Colonic mucosa (tissue), 4 donors: Measurements from ENCODE around the gene ARHGDIB. TPM values are rescaled to one million over a fixed set of nuclear protein-coding genes. Genes with fewer than 3 reads are reported as not detected.

ENCODE experiments used
- DNase-seq: peaks from one replicate; pipeline ENCODE4 v3.0.0-alpha.2; 2020
- H3K27ac ChIP-seq: fragments of 200-600 bp; one replicate; pipeline ENCODE4 v1.8.0; 2021
- H3K27me3 ChIP-seq: fragments of 200-600 bp; one replicate; pipeline ENCODE4 v1.8.0; 2021
- H3K36me3 ChIP-seq: fragments of 200-600 bp; one replicate; pipeline ENCODE4 v1.8.0; 2021
- H3K4me1 ChIP-seq: fragments of 200-600 bp; one replicate; pipeline ENCODE4 v1.8.0; 2021; ENCODE audit warnings: mild to moderate bottlenecking
- H3K4me3 ChIP-seq: fragments of 200-600 bp; one replicate; pipeline ENCODE4 v1.8.0; 2021
- H3K9ac ChIP-seq, 2 donors: one replicate each; pipeline ENCODE4 v1.7.0; 2013; ENCODE audit warnings: control low read depth in 2 of 2, low read depth in 2 of 2, low read length in 2 of 2
- H3K9me3 ChIP-seq: fragments of 200-600 bp; one replicate; pipeline ENCODE4 v1.8.0; 2021
- CTCF ChIP-seq: fragments of 200-600 bp; IDR thresholded peaks from one replicate; pipeline ENCODE4 v1.8.0; 2022; ENCODE audit warnings: antibody characterized with exemption, mild to moderate bottlenecking
- intact Hi-C: fragments of 100-400 bp; cut with DNase I; formaldehyde crosslinking; loops from one replicate; pipeline ENCODE4 v1.14.1; 2022
- total RNA-seq, 2 donors: library from RNA; stranded (reverse); fragmentation: NEBNext Ultra II Directional in 1 of 2; extraction: Animal tissue kit (Norgen Biotek cat#: 25700) in 1 of 2; gene quantifications; one replicate each; pipeline ENCODE4 v1.2.1, GENCODE V29; 2021
- donor health status: healthy.
- donor health status: DM: no; HTN: no; CAD: no.
- donor health status: DM: no; HTN: no; CAD: no.

Gene ARHGDIB
- total RNA-seq, 2 donors from 2014 or later, result 21.5 to 40.8 TPM

GRCh38 chr12:14902465-14902864 lies 58.9 kb downstream of the ARHGDIB start:
- no peaks in the 10 kb centered on the region for H3K27me3 ChIP-seq
- no peaks in the 10 kb centered on the region for H3K36me3 ChIP-seq
- intact Hi-C loops, result no loop called here
- no peaks in the 10 kb centered on the region for H3K4me1 ChIP-seq
- no peak for DNase-seq
- no peaks in the 10 kb centered on the region for H3K9me3 ChIP-seq
- no peak for TF ChIP-seq CTCF
- H3K4me3 ChIP-seq, result no peak overlapping the region
- H3K27ac ChIP-seq, result no peak overlapping the region
- H3K9ac ChIP-seq, result no peak overlapping the region

GRCh38 chr12:14901228-14901562 lies 60.2 kb downstream of the ARHGDIB start:
- Histone ChIP-seq H3K9me3 (no peaks in the 10 kb centered on the region), H3K36me3 (no peaks in the 10 kb centered on the region), H3K4me1 (no peaks in the 10 kb centered on the region), H3K9ac (no peak overlapping the region), H3K27ac (no peak overlapping the region), H3K27me3 (no peaks in the 10 kb centered on the region), H3K4me3 (no peak overlapping the region)
- intact Hi-C loops, result no loop called here
- DNase-seq, result no peak
- no peak for TF ChIP-seq CTCF

GRCh38 chr12:14900521-14901227 lies 60.7 kb downstream of the ARHGDIB start:
- no peaks in the 10 kb centered on the region for H3K4me1 ChIP-seq
- no peak overlapping the region for H3K27ac ChIP-seq
- no peaks in the 10 kb centered on the region for H3K36me3 ChIP-seq
- no peak overlapping the region for H3K9ac ChIP-seq
- no peaks in the 10 kb centered on the region for H3K9me3 ChIP-seq
- no peak overlapping the region for H3K4me3 ChIP-seq
- no peak for DNase-seq
- intact Hi-C loops, result no loop called here
- H3K27me3 ChIP-seq, result no peaks in the 10 kb centered on the region
- TF ChIP-seq CTCF, result no peak

GRCh38 chr12:14896521-14897169 lies 64.8 kb downstream of the ARHGDIB start:
- no peak for TF ChIP-seq CTCF
- Histone ChIP-seq H3K4me1 (no peaks in the 10 kb centered on the region), H3K36me3 (no peaks in the 10 kb centered on the region), H3K27me3 (no peaks in the 10 kb centered on the region), H3K27ac (no peak overlapping the region), H3K9ac (no peak overlapping the region), H3K4me3 (no peak overlapping the region), H3K9me3 (no peaks in the 10 kb centered on the region)
- intact Hi-C loops, result no loop called here
- DNase-seq, result no peak

GRCh38 chr12:14893506-14894250 lies 67.7 kb downstream of the ARHGDIB start:
- TF ChIP-seq CTCF, result no peak
- H3K4me3 ChIP-seq, result no peak overlapping the region

More at GRCh38 chr12:14893506-14894250, 67.7 kb downstream of the ARHGDIB start:
- H3K27ac ChIP-seq, result no peak overlapping the region
- no peak for DNase-seq
- H3K9me3 ChIP-seq, result no peaks in the 10 kb centered on the region
- intact Hi-C loops, result no loop called here
- no peaks in the 10 kb centered on the region for H3K4me1 ChIP-seq
- H3K9ac ChIP-seq, result no peak overlapping the region
- no peaks in the 10 kb centered on the region for H3K27me3 ChIP-seq
- H3K36me3 ChIP-seq, result no peaks in the 10 kb centered on the region
